ENCODE results near the gene PDE7B. TPM values are rescaled to one million over a fixed set of nuclear protein-coding genes. Genes with fewer than 3 reads are reported as not detected.

Gene PDE7B
- total RNA-seq, 1 donor: 25.3 TPM

GRCh38 chr6:136208783-136209182 lies 357.3 kb downstream of the PDE7B start:
- Histone ChIP-seq H4K20me1 (ENCODE audit: insufficient read depth, low read length) (no peaks in the 10 kb centered on the region), H3K27ac (ENCODE audit: low read depth, low read length) (no peak overlapping the region), H2AFZ (ENCODE audit: low read length) (no peak overlapping the region), H3K4me1 (ENCODE audit: insufficient read depth, low read length) (no peaks in the 10 kb centered on the region), H3K27me3 (ENCODE audit: insufficient read depth, low read length) (no peaks in the 10 kb centered on the region), H3K36me3 (ENCODE audit: insufficient read depth, low read length) (no peaks in the 10 kb centered on the region), H3K4me3 (ENCODE audit: insufficient read depth, low read length) (no peak overlapping the region), H3K4me2 (ENCODE audit: insufficient read depth, low read length) (no peak overlapping the region), H3K9me3 (ENCODE audit: low read depth, low read length) (no peaks in the 10 kb centered on the region), H3K79me2 (ENCODE audit: insufficient read depth, low read length) (no peaks in the 10 kb centered on the region)
- no peak for DNase-seq (ENCODE audit: insufficient read length, low spot score, missing footprints)
- TF ChIP-seq CTCF (IDR thresholded peaks at IDR 0.05; ENCODE audit: extremely low read depth, low read depth, low read length): no peak

GRCh38 chr6:136209496-136209895 lies 358.0 kb downstream of the PDE7B start:
- no peak for DNase-seq (ENCODE audit: insufficient read length, low spot score, missing footprints)
- Histone ChIP-seq H3K4me2 (ENCODE audit: insufficient read depth, low read length) (no peak overlapping the region), H3K36me3 (ENCODE audit: insufficient read depth, low read length) (no peaks in the 10 kb centered on the region), H2AFZ (ENCODE audit: low read length) (no peak overlapping the region), H3K4me3 (ENCODE audit: insufficient read depth, low read length) (no peak overlapping the region), H3K79me2 (ENCODE audit: insufficient read depth, low read length) (no peaks in the 10 kb centered on the region), H4K20me1 (ENCODE audit: insufficient read depth, low read length) (no peaks in the 10 kb centered on the region), H3K4me1 (ENCODE audit: insufficient read depth, low read length) (no peaks in the 10 kb centered on the region), H3K27me3 (ENCODE audit: insufficient read depth, low read length) (no peaks in the 10 kb centered on the region), H3K9me3 (ENCODE audit: low read depth, low read length) (no peaks in the 10 kb centered on the region), H3K27ac (ENCODE audit: low read depth, low read length) (no peak overlapping the region)
- TF ChIP-seq CTCF (IDR thresholded peaks at IDR 0.05; ENCODE audit: extremely low read depth, low read depth, low read length): no peak

- H3K9me3 ChIP-seq (ENCODE audit: low read depth, low read length): no peaks in the 10 kb centered on the region
- no peaks in the 10 kb centered on the region for H3K4me1 ChIP-seq (ENCODE audit: insufficient read depth, low read length)
- no peak overlapping the region for H3K4me2 ChIP-seq (ENCODE audit: insufficient read depth, low read length)
- TF ChIP-seq CTCF (IDR thresholded peaks at IDR 0.05; ENCODE audit: extremely low read depth, low read depth, low read length): no peak
- H3K27me3 ChIP-seq (ENCODE audit: insufficient read depth, low read length): no peaks in the 10 kb centered on the region
- no peak overlapping the region for H3K4me3 ChIP-seq (ENCODE audit: insufficient read depth, low read length)
- no peaks in the 10 kb centered on the region for H4K20me1 ChIP-seq (ENCODE audit: insufficient read depth, low read length)
- DNase-seq (ENCODE audit: insufficient read length, low spot score, missing footprints): no peak
- no peaks in the 10 kb centered on the region for H3K36me3 ChIP-seq (ENCODE audit: insufficient read depth, low read length)
- H3K27ac ChIP-seq (ENCODE audit: low read depth, low read length): no peak overlapping the region
- H2AFZ ChIP-seq (ENCODE audit: low read length): no peak overlapping the region
- H3K79me2 ChIP-seq (ENCODE audit: insufficient read depth, low read length): no peaks in the 10 kb centered on the region
Measured at GRCh38 chr6:136210398-136211165, 359.1 kb downstream of the PDE7B start.

- TF ChIP-seq CTCF (IDR thresholded peaks at IDR 0.05; ENCODE audit: extremely low read depth, low read depth, low read length): no peak
- Histone ChIP-seq H3K9me3 (ENCODE audit: low read depth, low read length) (no peaks in the 10 kb centered on the region), H2AFZ (ENCODE audit: low read length) (no peak overlapping the region), H3K4me1 (ENCODE audit: insufficient read depth, low read length) (no peaks in the 10 kb centered on the region), H3K36me3 (ENCODE audit: insufficient read depth, low read length) (no peaks in the 10 kb centered on the region), H3K79me2 (ENCODE audit: insufficient read depth, low read length) (no peaks in the 10 kb centered on the region), H4K20me1 (ENCODE audit: insufficient read depth, low read length) (no peaks in the 10 kb centered on the region), H3K4me2 (ENCODE audit: insufficient read depth, low read length) (no peak overlapping the region), H3K4me3 (ENCODE audit: insufficient read depth, low read length) (no peak overlapping the region), H3K27ac (ENCODE audit: low read depth, low read length) (no peak overlapping the region), H3K27me3 (ENCODE audit: insufficient read depth, low read length) (no peaks in the 10 kb centered on the region)
- DNase-seq (ENCODE audit: insufficient read length, low spot score, missing footprints): no peak
Measured at GRCh38 chr6:136212608-136213007, 361.1 kb downstream of the PDE7B start.

All from osteoblast (primary cell).